Amniotic epithelial cell (primary cell): ENCODE measurements around the gene FES.
"Not testable (repeated sequence)": the region's sequence is repeated elsewhere in the genome, so short reads cannot be mapped to it uniquely, and the experiment has no call there.

Experiments
- DNase-seq: peaks from one replicate; pipeline ENCODE4 v3.0.0-alpha.2; 2010; ENCODE audit warnings: low read depth

FES gene

DNA sequence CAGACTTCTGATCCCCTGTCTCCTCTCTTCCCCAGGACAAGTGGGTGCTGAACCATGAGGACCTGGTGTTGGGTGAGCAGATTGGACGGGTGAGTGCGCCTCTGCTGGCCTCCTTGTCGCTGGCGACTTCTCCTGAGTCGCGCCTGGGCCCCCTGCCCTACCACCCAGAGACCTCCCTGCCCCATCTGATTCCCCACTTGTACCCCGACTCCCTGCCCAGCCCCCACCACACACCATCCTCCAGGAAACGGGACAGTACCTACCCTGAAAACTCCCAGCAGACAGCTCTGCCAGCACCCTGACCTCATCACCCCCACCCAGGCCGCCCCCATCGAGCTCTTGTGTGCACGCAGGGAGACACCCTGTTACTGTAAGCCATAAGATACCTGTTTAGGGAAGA, 7.7 kb downstream of the FES start:
- DNase-seq: no peak

DNA sequence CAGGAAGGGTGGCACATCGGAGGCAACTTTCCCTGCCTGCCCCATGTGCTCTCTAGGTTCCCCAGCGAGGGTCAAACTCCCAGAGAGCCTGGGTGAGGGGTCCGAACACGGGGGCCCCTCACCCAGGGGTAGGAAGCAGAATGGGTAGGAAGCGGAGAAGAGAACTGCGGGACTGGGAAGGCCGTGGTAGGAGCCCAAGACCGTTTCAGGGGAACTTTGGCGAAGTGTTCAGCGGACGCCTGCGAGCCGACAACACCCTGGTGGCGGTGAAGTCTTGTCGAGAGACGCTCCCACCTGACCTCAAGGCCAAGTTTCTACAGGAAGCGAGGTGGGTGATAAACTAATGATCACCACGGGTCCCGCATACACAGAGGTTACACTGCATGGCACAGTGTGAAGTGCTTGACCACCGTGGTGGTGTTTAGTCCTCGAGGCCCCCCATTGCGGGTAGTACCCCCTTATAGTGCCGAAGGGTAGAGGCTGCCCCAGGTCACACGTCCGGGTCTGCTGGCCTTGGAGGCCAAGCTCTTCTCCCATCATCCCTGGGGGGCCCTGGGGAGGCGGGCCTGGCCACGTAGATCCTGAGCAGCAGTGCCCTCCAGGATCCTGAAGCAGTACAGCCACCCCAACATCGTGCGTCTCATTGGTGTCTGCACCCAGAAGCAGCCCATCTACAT, 8.3 kb downstream of the FES start:
- DNase-seq: no peak

DNA sequence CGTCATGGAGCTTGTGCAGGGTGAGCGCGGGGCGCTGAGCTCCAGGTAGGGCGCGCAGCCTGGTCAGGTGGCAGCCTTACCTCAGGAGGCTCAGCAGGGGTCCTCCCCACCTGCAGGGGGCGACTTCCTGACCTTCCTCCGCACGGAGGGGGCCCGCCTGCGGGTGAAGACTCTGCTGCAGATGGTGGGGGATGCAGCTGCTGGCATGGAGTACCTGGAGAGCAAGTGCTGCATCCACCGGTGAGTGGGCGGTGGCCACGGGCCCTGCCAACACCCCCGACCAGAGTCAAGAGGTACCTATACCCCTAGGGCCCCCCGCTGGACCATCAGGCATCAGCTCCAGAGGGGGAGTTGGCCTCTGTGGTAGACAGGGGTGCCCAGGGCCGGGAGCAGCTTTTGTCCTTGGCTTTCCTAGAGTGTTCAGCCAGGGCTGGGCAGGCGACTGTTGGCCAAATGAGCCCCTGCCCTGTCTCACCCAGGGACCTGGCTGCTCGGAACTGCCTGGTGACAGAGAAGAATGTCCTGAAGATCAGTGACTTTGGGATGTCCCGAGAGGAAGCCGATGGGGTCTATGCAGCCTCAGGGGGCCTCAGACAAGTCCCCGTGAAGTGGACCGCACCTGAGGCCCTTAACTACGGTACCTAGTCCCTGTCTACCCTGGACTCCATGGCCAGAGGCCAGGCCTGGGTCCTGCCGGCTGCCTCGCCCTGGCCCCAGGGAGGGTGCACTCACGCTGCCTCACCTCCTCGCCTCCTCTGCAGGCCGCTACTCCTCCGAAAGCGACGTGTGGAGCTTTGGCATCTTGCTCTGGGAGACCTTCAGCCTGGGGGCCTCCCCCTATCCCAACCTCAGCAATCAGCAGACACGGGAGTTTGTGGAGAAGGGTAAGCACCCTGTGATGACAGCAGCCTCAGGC, 9.1 kb downstream of the FES start:
- no peak for DNase-seq

DNA sequence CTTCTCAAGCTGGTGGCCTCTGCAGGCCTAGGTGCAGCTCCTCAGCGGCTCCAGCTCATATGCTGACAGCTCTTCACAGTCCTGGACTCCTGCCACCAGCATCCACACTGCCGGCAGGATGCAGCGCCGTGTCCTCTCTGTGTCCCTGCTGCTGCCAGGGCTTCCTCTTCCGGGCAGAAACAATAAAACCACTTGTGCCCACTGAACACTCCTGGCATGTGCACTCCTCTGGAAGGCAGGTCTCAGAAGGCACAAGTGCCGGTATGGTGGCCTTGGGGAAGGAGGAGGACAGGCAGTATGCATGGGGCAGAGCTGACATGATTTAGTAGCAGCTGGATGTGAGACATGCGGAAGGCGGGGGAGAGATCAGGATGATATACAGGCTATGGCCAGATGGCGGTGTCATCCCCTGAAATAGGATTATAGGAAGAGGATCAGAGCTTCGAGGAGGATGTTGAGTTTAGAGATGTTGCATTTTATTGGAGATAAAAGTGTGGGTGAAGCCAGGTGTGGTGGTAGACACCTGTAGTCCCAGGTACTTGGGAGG, 11.3 kb downstream of the FES start:
- no peak for DNase-seq

DNA sequence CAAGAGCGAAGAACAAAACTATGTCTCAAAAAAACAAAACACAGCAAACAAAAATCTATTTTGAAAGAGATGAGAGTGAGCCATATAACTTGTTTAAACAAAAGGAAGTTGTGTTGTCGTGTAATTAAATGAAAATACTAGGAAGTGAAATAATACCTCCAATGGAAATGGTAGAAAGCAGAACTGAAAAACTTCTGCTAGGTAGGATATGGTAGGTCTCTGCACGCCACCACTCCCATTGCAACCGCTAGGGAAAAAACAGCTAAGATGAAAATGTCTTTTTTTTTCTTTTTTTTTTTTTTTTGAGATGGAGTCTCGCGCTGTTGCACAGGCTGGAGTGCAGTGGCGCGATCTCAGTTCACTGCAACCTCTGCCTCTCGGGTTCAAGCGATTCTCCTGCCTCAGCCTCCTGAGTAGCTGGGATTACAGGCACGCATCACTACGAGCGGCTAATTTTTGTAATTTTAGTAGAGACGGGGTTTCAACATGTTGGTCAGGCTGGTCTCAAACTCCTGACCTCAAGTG, 12.9 kb downstream of the FES start:
- DNase-seq: not testable (repeated sequence)

DNA sequence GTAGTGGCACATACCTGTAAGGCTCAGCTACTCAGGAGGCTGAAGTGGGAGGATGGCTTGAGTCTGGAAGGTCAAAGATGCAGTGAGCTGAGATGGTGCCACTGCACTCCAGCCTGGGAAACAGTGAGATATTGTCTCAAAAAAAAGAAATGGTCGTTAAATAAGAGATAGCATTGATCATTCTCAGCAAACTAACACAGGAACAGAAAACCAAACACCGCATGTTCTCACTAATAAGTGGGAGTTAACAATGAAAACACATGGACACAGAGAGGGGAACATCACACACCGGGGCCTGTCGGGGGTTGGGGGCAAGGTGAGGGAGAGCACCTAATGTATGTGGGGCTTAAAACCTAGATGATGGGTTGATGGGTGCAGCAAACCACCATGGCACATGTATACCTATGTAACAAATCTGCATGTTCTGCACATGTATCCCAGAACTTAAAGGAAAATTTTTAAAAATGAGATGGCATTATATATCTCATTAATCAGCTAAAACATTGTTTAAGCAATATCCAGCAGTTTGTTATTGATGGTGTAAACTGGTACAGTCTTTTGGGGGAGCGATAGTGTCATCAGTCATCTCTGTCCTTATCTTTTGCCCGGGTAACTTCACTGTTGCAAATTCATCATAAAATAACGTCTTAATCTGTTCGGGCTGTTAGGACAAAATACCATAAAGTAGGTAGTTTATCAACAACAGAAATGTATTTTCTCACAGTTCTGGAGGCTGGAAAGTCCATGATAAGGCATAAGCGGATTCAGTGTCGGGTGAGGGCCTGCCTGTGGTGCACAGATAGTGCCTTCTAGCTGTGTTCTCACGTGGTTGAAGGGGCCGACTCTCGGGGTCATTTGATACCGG, 17.1 kb downstream of the FES start:
- peak; percentile 24 for DNase-seq

DNA sequence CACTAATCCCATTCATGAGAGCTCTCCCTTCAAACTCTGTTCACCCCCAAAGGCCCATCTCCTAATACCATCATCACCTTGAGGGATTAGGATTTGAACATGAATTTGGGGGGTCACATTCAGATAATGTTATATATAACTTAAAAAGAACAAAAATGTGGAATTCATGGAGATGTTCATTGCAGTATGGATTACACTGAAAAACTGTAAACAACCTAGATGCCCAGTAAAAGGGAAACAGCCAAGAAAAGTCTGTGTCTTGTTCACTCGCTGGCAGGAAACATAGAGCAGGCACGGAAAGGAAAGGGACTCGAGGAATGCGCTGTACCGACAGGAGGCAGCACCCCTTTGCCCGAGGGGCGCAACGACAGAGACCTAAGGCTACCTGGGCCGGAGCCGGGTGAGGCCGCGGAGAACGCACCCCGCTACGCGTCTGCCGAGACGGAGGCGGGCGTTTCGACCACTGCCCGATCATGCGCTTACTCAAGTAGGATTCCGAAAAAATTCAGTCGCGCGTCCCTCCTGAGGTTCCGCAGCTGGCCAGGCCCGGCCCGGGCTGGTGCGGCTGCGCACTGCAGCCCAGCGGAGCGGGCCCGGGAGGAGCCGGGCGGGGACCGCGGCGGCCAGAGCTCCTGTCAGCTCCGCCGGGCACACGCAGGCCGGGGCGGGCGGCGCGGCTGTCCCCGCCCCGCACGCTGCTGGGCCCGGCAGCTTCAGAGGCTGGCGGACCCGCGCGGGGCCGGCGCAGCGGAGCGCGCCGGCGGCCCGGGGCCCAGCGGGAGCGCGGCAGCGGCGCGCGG, 17.9 kb downstream of the FES start:
- peak; percentile 66 for DNase-seq

DNA sequence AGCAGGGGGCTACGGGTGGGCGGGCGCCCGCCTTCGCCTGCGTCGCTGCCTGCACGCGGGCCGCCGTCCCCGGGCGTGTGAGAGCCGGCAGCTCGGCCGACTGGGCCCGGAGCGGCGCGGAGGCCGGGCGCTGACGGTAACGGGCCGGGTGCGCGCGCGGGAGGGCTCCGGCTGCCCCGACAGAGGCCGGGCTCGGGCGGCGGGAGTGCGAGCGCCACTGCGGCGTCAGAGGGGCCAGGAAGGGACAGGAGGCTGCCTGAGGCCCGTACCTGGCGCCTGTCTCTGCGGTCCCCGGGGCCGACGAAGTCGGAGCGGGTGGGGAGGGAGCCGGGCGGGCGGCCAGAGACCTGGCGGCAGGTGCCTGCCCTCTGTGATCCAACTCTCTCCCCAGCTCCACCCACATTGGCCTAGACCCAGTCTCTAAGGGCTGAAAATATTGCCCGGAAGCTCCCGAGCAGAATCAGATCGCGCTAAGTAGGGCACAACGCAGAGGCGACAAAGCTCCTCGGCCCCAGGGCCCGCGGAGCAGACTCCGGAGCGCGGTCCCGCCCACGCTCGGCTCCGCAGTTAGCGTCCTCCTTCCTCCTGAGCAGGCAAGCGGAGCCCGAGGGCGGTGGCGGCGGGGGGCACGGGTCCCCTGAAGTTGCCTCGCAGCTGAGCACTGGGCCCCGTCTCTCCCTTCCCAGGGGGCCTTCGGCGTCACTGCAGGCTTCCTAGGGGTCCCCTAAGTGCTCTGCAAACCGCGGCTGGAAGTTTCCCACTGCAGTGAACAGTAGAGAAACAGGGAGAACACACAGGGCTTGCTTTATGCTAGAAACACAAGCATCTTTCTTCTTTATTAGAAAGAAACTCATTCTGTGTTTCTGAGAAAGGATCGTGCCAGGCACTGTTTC, 18.8 kb downstream of the FES start, which contains the start of gene MAN2A2:
TSS of gene MAN2A2 (plus strand) at position 463 of the 893 bp plus-strand sequence. CDS start 906 bp downstream, outside the sequence.
- DNase-seq: peak; percentile 12

DNA sequence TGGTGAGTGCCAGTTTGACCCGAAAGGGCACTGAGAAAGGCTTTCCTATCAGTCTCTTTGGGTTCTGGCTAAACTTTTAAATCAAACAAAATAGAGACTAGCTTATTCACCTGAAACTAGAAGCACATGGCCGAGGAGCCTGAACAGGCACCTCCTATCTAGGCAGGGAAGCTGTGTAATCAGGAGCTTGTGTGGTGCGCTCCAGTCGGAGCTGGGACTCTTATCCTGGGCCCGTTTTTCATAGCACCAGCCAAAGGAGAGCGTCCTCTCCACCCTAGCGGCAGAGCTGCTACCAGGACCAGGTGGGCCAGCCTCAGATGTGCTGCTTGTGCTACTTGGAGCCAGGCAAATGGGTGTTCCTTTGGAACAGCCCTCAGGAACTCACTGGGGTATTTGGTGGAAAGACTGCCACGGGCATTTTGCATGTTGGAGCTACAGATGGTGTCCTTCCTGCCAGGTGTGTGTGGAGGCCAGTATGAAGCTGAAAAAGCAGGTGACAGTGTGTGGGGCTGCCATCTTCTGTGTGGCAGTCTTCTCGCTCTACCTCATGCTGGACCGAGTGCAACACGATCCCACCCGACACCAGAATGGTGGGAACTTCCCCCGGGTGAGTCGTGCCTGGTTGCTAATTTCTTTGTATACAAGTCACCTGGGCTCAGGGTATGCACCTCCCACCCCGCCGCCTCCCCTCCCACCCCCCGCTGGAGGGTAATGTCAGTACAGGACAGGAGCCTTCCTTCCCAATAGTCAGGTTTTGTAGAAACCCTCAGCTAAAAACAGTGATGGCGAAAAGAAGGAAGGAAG, 19.6 kb downstream of the FES start:
- no peak for DNase-seq

DNA sequence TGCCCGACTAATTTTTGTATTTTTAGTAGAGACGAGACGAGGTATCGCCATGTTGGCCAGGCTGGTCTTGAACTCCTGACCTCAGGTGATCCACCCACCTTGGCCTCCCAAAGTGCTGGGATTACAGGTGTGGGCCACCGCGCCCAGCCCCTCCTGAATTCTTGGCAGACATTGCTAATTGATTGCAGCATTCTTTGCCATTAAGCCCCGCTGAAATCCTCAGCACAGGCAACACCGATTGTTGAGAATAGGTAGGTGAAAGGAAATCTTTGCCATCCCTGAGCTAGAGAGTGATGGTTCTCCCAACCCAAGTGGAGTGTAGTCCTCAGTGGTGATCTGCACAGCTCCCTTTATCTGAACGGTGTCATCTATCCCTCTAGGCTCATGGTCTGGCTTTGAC, 20.4 kb downstream of the FES start:
- no peak for DNase-seq

DNA sequence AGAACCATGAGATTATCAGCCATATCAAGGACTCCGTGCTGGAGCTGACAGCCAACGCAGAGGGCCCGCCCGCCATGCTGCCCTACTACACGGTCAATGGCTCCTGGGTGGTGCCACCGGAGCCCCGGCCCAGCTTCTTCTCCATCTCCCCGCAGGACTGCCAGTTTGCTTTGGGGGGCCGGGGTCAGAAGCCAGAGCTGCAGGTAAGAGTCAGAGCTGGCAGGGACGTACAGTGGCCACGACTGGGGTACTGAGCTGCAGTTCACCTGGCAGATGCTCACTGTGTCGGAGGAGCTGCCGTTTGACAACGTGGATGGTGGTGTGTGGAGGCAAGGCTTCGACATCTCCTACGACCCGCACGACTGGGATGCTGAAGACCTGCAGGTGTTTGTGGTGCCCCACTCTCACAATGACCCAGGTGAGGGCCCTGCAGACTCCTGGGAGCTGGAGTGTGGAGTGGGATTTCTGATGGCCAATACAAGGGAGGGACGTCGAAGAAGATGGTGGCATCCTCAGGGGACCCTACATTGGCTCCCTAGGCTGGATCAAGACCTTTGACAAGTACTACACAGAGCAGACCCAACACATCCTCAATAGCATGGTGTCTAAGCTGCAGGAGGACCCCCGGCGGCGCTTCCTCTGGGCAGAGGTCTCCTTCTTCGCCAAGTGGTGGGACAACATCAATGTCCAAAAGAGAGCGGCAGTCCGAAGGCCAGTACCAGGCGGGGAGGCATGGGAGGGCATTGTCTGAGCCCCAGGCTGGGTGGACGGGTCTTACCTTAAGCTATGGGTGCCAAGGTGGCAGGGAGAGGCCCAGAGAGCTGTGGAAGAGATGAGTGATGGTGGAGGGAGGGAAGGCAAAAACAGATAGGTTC, 21.2 kb downstream of the FES start:
- no peak for DNase-seq

DNA sequence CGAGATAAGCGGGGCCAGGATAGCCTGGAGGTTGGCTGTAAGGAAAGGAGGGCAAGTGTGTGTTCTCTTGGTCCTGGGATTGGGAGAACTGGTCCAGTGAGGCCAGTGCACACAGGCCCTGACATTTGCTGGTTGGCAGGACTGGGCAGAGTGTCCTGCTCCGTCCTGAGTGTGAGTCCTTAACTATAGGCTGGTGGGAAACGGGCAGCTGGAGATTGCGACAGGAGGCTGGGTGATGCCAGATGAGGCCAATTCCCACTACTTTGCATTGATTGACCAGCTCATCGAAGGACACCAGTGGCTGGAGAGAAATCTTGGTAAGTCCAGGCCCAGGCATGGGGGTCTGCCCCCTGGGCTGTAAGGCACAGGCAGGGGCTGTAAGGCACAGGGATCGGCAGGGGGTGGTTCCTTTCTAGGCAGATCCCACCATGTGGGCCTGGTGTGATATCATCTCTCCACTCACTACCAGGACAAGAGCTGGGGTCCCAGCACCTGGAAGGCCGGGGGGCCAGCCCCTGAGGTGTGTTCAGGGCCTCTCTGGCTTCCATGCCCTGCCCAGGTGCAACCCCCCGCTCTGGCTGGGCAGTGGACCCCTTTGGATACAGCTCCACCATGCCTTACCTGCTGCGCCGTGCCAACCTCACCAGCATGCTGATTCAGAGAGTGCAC, 22.0 kb downstream of the FES start:
- DNase-seq: no peak

DNA sequence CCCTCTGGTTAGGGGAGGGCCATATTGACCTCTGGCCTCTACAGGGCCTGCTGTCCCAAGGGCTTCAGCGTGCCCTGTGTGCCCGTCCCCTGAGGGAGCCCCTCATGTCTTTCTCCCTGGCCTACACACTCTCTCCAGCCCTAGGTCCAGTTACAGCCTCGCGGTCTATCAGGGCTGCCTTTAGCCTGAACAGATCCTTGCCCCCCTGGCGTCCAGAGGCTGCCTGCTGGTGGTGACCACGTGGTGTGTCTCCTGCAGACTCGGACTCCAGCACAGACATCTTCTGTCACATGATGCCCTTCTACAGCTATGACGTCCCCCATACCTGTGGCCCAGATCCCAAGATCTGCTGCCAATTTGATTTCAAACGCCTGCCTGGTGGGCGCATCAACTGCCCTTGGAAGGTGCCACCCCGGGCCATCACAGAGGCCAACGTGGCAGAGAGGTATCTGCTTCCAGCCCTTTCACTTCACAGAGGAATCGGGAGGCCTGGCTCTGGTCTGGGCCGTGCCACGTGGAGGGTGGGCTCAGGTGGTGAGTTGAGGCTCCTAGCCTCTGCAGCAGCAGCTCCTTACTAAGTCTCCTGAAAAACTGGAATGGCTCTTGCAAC, 22.9 kb downstream of the FES start:
- DNase-seq: no peak

DNA sequence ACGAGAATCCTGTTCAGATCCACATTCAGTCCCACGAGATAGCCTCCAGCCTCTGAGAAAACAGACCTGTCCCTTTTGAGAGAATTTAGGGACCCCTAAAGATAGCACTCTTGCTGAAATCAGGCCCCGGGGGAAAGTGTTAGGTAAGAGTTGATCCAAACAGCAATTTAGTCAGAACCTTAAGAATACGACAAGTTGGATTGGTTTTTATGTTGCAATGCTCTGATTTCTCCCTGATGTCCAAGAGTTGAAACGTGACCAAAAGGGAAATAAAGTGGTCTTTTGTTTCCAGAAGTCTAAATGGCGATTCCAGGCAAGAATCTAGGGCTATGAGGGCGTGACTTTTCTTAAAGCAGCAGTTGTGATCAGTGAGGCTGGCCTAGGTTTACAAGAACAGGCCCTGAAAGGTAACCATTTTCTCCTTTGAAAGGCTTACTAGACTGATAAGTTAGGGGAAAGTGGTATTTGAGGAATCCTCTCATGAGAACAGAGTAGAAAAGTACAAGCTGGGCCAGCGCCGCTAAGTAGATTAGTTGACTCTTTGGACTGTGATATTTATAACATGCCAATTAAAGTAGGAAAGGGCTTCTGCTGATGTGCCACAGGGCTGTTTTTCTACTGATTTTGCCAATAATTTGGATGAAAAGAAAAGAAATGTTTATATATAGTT, 23.7 kb downstream of the FES start:
- no peak for DNase-seq

DNA sequence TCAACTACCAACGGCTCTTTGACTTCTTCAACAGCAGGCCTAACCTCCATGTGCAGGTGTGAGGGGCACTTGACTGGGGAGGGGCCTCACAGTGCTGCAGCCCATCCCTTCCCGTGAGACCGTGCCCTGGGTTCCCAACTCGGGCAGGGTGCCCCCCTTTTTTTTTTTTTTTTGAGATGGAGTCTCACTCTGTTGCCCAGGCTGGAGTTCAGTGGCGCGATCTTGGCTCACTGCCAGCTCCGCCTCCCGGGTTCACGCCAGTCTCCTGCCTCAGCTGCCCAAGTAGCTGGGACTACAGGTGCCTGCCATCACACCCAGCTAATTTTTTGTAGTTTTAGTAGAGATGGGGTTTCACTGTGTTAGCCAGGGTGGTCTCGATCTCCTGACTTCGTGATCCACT, 25.1 kb downstream of the FES start:
- not testable (repeated sequence) for DNase-seq

DNA sequence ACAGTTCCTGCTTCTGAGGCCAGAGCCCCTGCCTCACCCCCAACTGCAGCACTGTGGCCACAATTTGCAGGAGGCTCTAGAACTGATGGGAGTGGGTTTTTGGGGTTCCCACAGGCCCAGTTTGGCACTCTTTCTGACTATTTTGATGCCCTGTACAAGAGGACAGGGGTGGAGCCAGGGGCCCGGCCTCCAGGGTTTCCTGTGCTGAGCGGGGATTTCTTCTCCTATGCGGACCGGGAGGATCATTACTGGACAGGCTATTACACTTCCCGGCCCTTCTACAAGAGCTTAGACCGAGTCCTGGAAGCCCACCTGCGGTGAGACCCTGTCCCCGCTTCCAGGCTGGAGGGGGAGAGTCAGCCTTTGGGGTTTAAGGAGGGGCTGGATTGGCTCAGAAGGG, 25.7 kb downstream of the FES start:
- no peak for DNase-seq
